Measurements from ENCODE around the gene WAPL. TPM values are rescaled to one million over a fixed set of nuclear protein-coding genes. Genes with fewer than 3 reads are reported as not detected.
"Not testable (repeated sequence)": the region's sequence is repeated elsewhere in the genome, so short reads cannot be mapped to it uniquely, and the experiment has no call there.

WAPL gene
- total and polyA plus RNA-seq, 7 donors, result 15.0 to 44.2 (median 33.8) TPM

GRCh38 chr10:86391236-86391840, 130.3 kb downstream of the WAPL start:
- Histone ChIP-seq H3K9me3 (no peaks in the 10 kb centered on the region), H3K27ac (no peak overlapping the region), H3K36me3 (no peaks in the 10 kb centered on the region), H3K4me3 (no peak overlapping the region), H3K27me3 (peaks cover 10 to 33% (median 14%) of the 10 kb centered on the region in 3 donors), H3K4me1 (peaks cover 0 to 10% (median 9%) of the 10 kb centered on the region in 4 donors)
- intact Hi-C loops (cut with DNase I), result no loop called here
- DNase-seq, result peak; percentile 46
- no peak for TF ChIP-seq EP300 (IDR thresholded peaks at IDR 0.05)
- 84 to 90% methylated on average over 8 of the region's 8 CpGs for whole genome bisulfite sequencing, 2 donors

GRCh38 chr10:86390337-86391120, 131.1 kb downstream of the WAPL start:
- Histone ChIP-seq H3K9me3 (no peaks in the 10 kb centered on the region), H3K4me1 (peaks cover 0 to 10% (median 9%) of the 10 kb centered on the region in 4 donors), H3K36me3 (no peaks in the 10 kb centered on the region), H3K27me3 (peaks cover 10 to 35% (median 14%) of the 10 kb centered on the region in 3 donors), H3K27ac (no peak overlapping the region), H3K4me3 (no peak overlapping the region)
- intact Hi-C loops (cut with DNase I), result no loop called here
- DNase-seq, result peak; percentile 40
- TF ChIP-seq CTCF (IDR thresholded peaks at IDR 0.05) (no peak), POLR2AphosphoS5 (IDR thresholded peaks at IDR 0.05) (no peak), POLR2A (IDR thresholded peaks at IDR 0.05) (no peak), EP300 (IDR thresholded peaks at IDR 0.05) (no peak)
- 49 to 81% methylated on average over 14 of the region's 14 CpGs for WGBS, 2 donors

- H3K27me3 ChIP-seq, result peaks cover 10 to 35% (median 14%) of the 10 kb centered on the region in 3 donors
Observed at GRCh38 chr10:86389441-86390193, 132.0 kb downstream of the WAPL start.

GRCh38 chr10:86389109-86389440, 132.5 kb downstream of the WAPL start:
- H3K36me3 ChIP-seq; H3K27ac ChIP-seq; intact Hi-C loops (cut with DNase I); DNase-seq; H3K9me3 ChIP-seq: not testable (repeated sequence)
- H3K27me3 ChIP-seq, result peaks cover 10 to 35% (median 14%) of the 10 kb centered on the region in 3 donors
- H3K4me3 ChIP-seq, result peak overlapping the region in 3 of 4 donors; percentile 13 to 39 (median 34)
- peaks cover 0 to 10% (median 9%) of the 10 kb centered on the region in 4 donors for H3K4me1 ChIP-seq
- WGBS, 2 donors, result 16 to 27% methylated on average over 12 of the region's 12 CpGs

More at GRCh38 chr10:86389441-86390193, 132.0 kb downstream of the WAPL start:
- peaks cover 0 to 10% (median 9%) of the 10 kb centered on the region in 4 donors for H3K4me1 ChIP-seq
- peak overlapping the region in 3 of 4 donors; percentile 13 to 39 (median 34) for H3K4me3 ChIP-seq
- H3K27ac ChIP-seq, result no peak overlapping the region
- TF ChIP-seq POLR2AphosphoS5 (IDR thresholded peaks at IDR 0.05) (no peak), CTCF (IDR thresholded peaks at IDR 0.05) (no peak), POLR2A (IDR thresholded peaks at IDR 0.05) (no peak), EP300 (IDR thresholded peaks at IDR 0.05) (no peak)
- no peaks in the 10 kb centered on the region for H3K9me3 ChIP-seq
- no peaks in the 10 kb centered on the region for H3K36me3 ChIP-seq
- 10 to 17% methylated on average over 53 of the region's 53 CpGs for WGBS, 2 donors
- intact Hi-C loops (cut with DNase I), result no loop called here
- DNase-seq, result peak; percentile 67

- 50 to 60% methylated on average over 13 of the region's 13 CpGs for WGBS, 2 donors
- TF ChIP-seq POLR2A (IDR thresholded peaks at IDR 0.05), result no peak
- no peak for TF ChIP-seq EP300 (IDR thresholded peaks at IDR 0.05)
- TF ChIP-seq CTCF (IDR thresholded peaks at IDR 0.05), result no peak
- TF ChIP-seq POLR2AphosphoS5 (IDR thresholded peaks at IDR 0.05), result no peak
- Histone ChIP-seq H3K27me3 (peaks cover 10 to 35% (median 14%) of the 10 kb centered on the region in 3 donors), H3K4me1 (peaks cover 0 to 10% (median 9%) of the 10 kb centered on the region in 4 donors), H3K36me3 (no peaks in the 10 kb centered on the region), H3K4me3 (no peak overlapping the region), H3K9me3 (no peaks in the 10 kb centered on the region), H3K27ac (no peak overlapping the region)
- peak; percentile 49 for DNase-seq
- intact Hi-C loops (cut with DNase I), result no loop called here
Observed at GRCh38 chr10:86388119-86388704, 133.4 kb downstream of the WAPL start.

All from sigmoid colon (tissue), 7 donors.